ENCODE measurements around the gene ATF4.

DNA sequence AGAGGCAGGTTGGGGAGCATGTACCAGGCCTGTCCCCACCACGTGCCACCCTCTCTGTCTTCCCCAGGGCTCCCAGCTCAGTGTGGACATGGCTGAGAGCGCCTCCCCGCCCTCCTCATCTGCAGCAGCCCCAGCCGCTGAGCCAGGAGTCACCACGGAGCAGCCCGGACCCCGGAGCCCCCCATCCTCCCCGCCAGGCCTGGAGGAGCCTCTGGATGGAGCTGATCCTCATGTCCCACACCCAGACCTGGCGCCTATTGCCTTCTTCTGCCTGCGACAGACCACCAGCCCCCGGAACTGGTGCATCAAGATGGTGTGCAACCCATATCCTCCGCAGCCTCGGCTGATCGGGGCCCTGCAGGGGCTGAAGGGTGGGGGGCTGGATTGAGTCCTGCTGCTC is 50.3 kb downstream of the ATF4 start, which contains the start of gene CACNA1I:
- TF ChIP-seq, protein P1, sequence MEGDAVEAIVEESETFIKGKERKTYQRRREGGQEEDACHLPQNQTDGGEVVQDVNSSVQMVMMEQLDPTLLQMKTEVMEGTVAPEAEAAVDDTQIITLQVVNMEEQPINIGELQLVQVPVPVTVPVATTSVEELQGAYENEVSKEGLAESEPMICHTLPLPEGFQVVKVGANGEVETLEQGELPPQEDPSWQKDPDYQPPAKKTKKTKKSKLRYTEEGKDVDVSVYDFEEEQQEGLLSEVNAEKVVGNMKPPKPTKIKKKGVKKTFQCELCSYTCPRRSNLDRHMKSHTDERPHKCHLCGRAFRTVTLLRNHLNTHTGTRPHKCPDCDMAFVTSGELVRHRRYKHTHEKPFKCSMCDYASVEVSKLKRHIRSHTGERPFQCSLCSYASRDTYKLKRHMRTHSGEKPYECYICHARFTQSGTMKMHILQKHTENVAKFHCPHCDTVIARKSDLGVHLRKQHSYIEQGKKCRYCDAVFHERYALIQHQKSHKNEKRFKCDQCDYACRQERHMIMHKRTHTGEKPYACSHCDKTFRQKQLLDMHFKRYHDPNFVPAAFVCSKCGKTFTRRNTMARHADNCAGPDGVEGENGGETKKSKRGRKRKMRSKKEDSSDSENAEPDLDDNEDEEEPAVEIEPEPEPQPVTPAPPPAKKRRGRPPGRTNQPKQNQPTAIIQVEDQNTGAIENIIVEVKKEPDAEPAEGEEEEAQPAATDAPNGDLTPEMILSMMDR (conservative IDR thresholded peaks at IDR 0.05; ENCODE audit: low read depth, low read length), result no peak
- TF ChIP-seq EZH2 (IDR thresholded peaks at IDR 0.05; ENCODE audit: low read length, unreplicated experiment) (no peak), EZH2phosphoT487 (IDR thresholded peaks at IDR 0.05; ENCODE audit: borderline replicate concordance, low read length) (no peak)
